HEK293T (cell line): ENCODE results near the gene SEZ6L.

ENCODE experiments used
- CTBP1 ChIP-seq: fragments of 450-650 bp; IDR thresholded peaks from 2 replicates; pipeline ENCODE4 v1.6.1; 2016; ENCODE audit warnings: borderline replicate concordance
- FOXA1 ChIP-seq: fragments of 450-650 bp; IDR thresholded peaks from 2 replicates; pipeline ENCODE4 v1.6.1; 2016; ENCODE audit warnings: mild to moderate bottlenecking
- FOXM1 ChIP-seq: fragments of 450-650 bp; IDR thresholded peaks from 2 replicates; pipeline ENCODE4 v1.6.1; 2017; ENCODE audit warnings: mild to moderate bottlenecking, borderline replicate concordance

- TF ChIP-seq FOXA1 (no peak), FOXM1 (no peak), CTBP1 (no peak)
Observed at GRCh38 chr22:26170112-26170492, 840 bp downstream of the SEZ6L start.
